ENCODE data around the gene LAMA2.
"Not testable (repeated sequence)": the region's sequence is repeated elsewhere in the genome, so short reads cannot be mapped to it uniquely, and the experiment has no call there.

GRCh38 chr6:129088481-129088880 is 205.5 kb downstream of the LAMA2 start:
- TF ChIP-seq, protein P1, sequence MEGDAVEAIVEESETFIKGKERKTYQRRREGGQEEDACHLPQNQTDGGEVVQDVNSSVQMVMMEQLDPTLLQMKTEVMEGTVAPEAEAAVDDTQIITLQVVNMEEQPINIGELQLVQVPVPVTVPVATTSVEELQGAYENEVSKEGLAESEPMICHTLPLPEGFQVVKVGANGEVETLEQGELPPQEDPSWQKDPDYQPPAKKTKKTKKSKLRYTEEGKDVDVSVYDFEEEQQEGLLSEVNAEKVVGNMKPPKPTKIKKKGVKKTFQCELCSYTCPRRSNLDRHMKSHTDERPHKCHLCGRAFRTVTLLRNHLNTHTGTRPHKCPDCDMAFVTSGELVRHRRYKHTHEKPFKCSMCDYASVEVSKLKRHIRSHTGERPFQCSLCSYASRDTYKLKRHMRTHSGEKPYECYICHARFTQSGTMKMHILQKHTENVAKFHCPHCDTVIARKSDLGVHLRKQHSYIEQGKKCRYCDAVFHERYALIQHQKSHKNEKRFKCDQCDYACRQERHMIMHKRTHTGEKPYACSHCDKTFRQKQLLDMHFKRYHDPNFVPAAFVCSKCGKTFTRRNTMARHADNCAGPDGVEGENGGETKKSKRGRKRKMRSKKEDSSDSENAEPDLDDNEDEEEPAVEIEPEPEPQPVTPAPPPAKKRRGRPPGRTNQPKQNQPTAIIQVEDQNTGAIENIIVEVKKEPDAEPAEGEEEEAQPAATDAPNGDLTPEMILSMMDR (conservative IDR thresholded peaks at IDR 0.05; ENCODE audit: low read depth in 2 of 2): not testable (repeated sequence)
- TF ChIP-seq CREB1 (CRISPR knock-in tag; IDR thresholded peaks at IDR 0.05; ENCODE audit: low read depth); POLR2AphosphoS5 (IDR thresholded peaks at IDR 0.05; ENCODE audit: low read depth): not testable (repeated sequence)
